IPS DF 6.9 (cell line): ENCODE data around the gene HIF3A.
"Not testable (repeated sequence)": the region's sequence is repeated elsewhere in the genome, so short reads cannot be mapped to it uniquely, and the experiment has no call there.

Source experiments
- DNase-seq: peaks from one replicate; pipeline ENCODE4 v3.0.0-alpha.2; 2013; ENCODE audit warnings: low read depth, low spot score
- H3K27ac ChIP-seq: one replicate; pipeline ENCODE4 v1.5.1; 2013; ENCODE audit warnings: low read length, control low read depth
- H3K27me3 ChIP-seq: 2 replicates; pipeline ENCODE4 v1.6.1; 2013; ENCODE audit warnings: mild to moderate bottlenecking, low read length; ENCODE audit not compliant: control insufficient read depth, insufficient read depth
- H3K36me3 ChIP-seq: 2 replicates; pipeline ENCODE4 v1.6.1; 2013; ENCODE audit warnings: low read length; ENCODE audit not compliant: control insufficient read depth, insufficient read depth
- H3K4me1 ChIP-seq: 2 replicates; pipeline ENCODE4 v1.6.1; 2013; ENCODE audit warnings: low read length; ENCODE audit not compliant: control insufficient read depth, insufficient read depth
- H3K4me3 ChIP-seq: 2 replicates; pipeline ENCODE4 v1.5.1; 2013; ENCODE audit warnings: mild to moderate bottlenecking, low read length
- H3K9me3 ChIP-seq: 2 replicates; pipeline ENCODE4 v1.6.1; 2013; ENCODE audit warnings: low read length, inconsistent platforms; ENCODE audit not compliant: control insufficient read depth, insufficient read depth
- WGBS: extraction: QIAGEN DNeasy Blood & Tissue Kit; methylation state at CpG from one replicate; pipeline ENCODE4 v1.1.7; 2013; ENCODE audit warnings: mixed read lengths, missing lambda C conversion rate; ENCODE audit not compliant: insufficient read length, insufficient coverage; 5-methylcytosine and 5-hydroxymethylcytosine counted together

The HIF3A gene

DNA sequence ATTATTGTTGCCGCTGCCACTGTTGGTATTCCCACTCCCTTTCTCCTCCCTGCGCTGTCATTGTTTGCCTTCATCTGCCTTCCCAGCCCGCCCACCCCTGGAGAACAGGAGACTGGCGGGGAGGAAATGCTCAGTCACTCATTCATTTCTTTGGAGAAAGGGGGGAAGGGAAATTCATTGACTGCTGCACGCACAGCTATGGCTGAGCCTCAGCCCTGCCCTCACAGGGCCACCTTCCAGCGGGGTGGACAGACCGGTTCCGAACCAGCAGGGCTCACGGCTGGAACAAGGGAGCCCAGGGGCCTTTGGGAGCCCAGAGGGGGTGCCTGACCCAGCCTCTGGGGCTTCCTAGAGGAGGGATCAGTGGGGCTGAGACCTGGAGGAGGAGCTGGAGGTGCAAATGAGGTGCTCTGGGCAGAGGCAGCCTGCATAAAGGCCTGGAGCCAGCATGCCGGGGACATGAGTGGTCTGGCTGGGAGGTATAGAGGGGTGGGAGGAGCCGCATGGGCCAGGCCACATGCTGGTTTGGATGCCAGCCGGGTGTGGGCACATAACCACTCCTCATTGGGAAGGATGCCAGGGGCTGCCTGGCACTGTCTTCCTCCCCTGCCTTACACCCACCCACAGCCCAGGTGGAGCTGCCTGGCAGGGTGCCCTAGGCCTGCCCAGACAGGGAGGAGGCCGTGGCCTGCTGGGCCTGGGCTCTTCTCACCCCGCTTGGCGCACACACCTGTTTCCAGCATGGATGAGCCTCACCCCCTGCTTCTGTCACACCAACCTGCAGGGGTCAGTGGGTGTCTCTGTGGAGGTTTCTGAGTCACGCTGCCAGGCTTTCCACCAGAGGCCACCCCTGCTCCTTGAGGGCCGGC is 76.9 kb downstream of the HIF3A start:
- H3K4me1 ChIP-seq: peaks cover 13% of the 10 kb centered on the region
- no peak overlapping the region for H3K27ac ChIP-seq
- no peaks in the 10 kb centered on the region for H3K9me3 ChIP-seq
- H3K36me3 ChIP-seq: peaks cover 11% of the 10 kb centered on the region
- no peak for DNase-seq
- H3K27me3 ChIP-seq: no peaks in the 10 kb centered on the region
- WGBS: no CpG with 5 or more reads among the region's 17 CpGs
- H3K4me3 ChIP-seq: no peak overlapping the region

GRCh38 chr19:46374536-46375475 is 78.0 kb downstream of the HIF3A start:
- Histone ChIP-seq H3K4me1 (peaks cover 13% of the 10 kb centered on the region), H3K27ac (no peak overlapping the region), H3K27me3 (no peaks in the 10 kb centered on the region), H3K4me3 (no peak overlapping the region), H3K36me3 (peaks cover 11% of the 10 kb centered on the region), H3K9me3 (no peaks in the 10 kb centered on the region)
- WGBS: no CpG with 5 or more reads among the region's 21 CpGs
- DNase-seq: no peak

DNA sequence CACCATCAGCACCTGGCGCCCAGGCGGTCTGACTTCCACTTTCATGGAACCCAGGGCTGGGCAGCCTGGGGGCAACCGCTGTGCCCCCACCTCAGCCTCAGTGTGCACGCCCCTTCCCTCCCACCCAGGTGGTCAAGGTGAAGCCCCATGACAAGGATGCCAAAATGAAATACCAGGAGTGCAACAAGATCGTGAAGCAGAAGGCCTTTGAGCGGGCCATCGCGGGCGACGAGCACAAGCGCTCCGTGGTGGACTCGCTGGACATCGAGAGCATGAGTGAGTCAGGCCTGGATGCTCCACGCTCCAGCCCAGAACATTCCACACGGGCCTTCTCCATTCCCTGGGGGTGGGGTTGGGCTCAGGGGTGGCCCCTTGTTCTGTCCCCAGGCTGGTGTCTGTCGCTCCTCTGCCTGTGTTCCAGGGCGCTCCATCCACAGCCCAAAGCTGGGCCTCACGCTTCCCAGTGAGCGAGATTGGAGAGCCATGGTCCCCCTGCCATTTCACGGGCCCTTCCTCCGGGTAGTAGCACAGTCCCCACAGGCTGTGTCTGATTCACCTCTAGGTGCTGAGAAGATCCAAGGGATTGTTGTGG is 78.7 kb downstream of the HIF3A start:
- Histone ChIP-seq H3K4me1 (peaks cover 13% of the 10 kb centered on the region), H3K36me3 (peaks cover 11% of the 10 kb centered on the region)
- WGBS: no CpG with 5 or more reads among the region's 22 CpGs
- not testable (repeated sequence) for H3K27ac ChIP-seq, H3K9me3 ChIP-seq, H3K4me3 ChIP-seq, H3K27me3 ChIP-seq, DNase-seq

DNA sequence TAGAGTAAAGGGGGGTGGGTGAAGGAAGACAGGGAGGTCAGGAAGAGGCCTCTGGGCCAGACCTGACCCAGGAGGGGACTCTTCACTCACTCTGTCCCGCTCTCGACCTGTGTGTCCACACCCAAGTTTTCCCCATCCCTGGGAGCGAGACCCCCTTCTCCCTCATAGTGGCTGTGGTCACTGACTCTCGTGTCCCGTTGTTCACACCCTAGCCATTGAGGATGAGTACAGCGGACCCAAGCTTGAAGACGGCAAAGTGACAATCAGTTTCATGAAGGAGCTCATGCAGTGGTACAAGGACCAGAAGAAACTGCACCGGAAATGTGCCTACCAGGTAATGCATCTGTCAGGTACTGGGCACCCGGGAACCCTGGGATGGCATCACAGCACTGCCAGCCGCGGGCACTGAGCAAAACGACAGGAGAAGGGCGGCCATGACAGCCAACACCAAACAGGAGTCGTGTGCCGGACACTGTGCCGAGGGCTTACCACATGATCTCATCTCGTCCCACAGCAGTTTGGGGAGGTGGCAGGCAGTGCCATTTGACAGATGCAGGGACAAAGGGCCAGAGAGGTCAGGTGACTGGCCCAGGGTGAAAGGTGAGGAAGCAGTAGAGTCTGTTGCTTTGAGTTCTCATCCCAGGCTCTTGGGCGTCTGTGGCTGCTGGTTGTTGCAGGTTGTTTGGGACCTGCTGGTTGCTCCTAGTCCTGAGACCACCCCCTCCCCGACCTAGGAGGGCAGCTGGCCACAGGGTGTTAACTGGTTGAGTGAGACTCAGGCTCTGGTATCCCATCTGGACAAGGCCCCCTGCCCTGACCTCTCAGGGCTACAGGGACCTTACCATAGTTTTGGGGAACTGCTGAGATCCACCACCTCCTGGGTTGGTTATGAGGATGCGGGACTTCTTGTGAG is 79.7 kb downstream of the HIF3A start:
- H3K36me3 ChIP-seq: peaks cover 11% of the 10 kb centered on the region
- WGBS: no CpG with 5 or more reads among the region's 20 CpGs
- no peaks in the 10 kb centered on the region for H3K27me3 ChIP-seq
- no peak overlapping the region for H3K27ac ChIP-seq
- DNase-seq: no peak
- H3K9me3 ChIP-seq: no peaks in the 10 kb centered on the region
- peaks cover 13% of the 10 kb centered on the region for H3K4me1 ChIP-seq
- H3K4me3 ChIP-seq: no peak overlapping the region

DNA sequence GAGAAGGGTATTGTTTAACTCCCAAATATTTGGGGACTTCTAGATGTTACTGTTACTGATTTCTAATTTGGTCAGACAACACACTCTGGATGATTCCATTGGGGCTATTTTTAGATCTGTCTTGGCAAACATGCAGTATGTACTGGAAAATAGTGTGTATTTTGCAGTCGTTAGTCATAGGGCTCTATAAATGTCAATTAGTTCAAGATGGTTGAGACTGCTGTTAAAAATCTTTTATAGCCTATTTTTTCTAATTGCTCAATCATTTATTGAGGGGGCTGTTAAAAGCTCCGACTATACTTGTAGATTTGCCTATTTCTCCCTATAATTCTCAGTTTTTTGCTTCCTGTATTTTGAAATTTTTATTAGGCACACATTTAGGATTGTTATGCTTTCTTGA is 81.4 kb downstream of the HIF3A start:
- Histone ChIP-seq H3K9me3 (no peaks in the 10 kb centered on the region), H3K27me3 (no peaks in the 10 kb centered on the region), H3K36me3 (peaks cover 11% of the 10 kb centered on the region), H3K4me1 (peaks cover 9% of the 10 kb centered on the region), H3K27ac (no peak overlapping the region), H3K4me3 (no peak overlapping the region)
- no CpG with 5 or more reads among the region's 2 CpGs for WGBS
- DNase-seq: no peak

DNA sequence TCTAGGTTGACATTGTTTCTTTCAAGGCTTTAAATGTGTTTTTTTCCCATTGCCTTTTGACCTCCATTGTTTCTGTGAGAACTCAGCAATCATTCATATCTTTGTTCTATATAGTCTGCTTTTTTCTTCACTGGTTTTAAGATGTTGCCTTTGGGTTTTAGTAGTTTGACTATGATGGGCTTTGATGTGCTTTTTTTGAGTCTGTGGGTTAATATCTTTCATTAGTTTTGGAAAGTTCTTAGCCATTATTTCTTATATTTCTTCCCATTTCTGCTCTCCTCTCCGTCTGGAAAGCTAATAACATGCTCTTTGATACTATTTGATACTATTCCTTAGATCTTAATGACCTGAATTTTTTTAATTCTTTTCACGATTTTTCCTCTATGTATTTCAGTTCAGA is 83.8 kb downstream of the HIF3A start:
- Histone ChIP-seq H3K27ac (no peak overlapping the region), H3K4me3 (no peak overlapping the region), H3K4me1 (no peaks in the 10 kb centered on the region), H3K36me3 (peaks cover 21% of the 10 kb centered on the region), H3K27me3 (no peaks in the 10 kb centered on the region), H3K9me3 (no peaks in the 10 kb centered on the region)
- DNase-seq: no peak
- no CpG with 5 or more reads among the region's 2 CpGs for WGBS

GRCh38 chr19:46381346-46381745 is 84.5 kb downstream of the HIF3A start:
- Histone ChIP-seq H3K4me3 (no peak overlapping the region), H3K36me3 (peaks cover 19% of the 10 kb centered on the region), H3K27me3 (no peaks in the 10 kb centered on the region), H3K27ac (no peak overlapping the region), H3K4me1 (no peaks in the 10 kb centered on the region), H3K9me3 (no peaks in the 10 kb centered on the region)
- WGBS: no CpG with 5 or more reads among the region's 2 CpGs
- no peak for DNase-seq

DNA sequence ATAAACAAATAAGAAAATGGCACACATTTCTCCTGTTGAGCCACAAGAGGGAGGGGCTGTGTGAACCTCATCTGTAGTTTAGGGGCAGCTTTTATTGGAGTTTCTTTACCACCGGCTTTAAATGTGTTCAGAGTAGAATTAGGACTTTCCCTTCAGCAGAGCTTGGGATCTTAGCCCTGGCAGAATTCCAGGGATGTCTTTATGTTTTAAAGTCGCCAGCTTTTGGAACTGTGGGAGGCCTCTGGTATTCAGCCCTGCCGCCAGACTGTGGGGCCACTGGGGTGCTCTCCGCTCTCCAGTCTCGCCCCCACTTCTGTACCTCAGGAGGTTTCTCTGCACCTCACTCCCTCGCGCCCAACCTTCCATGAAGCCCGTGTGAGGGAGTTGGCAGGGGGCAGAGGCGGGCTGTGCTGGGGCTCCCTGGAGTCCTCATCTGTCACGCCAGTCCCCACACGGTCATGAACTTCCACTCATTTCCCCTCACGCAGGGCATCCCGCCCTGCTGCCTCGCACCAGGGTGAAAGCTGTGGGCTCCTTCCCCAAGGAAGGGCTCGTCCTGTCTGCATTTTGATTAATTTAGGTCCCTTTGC is 85.0 kb downstream of the HIF3A start:
- H3K27me3 ChIP-seq: no peaks in the 10 kb centered on the region
- no peak for DNase-seq
- H3K4me3 ChIP-seq: no peak overlapping the region
- H3K4me1 ChIP-seq: no peaks in the 10 kb centered on the region
- H3K9me3 ChIP-seq: no peaks in the 10 kb centered on the region
- H3K36me3 ChIP-seq: peaks cover 16% of the 10 kb centered on the region
- no CpG with 5 or more reads among the region's 15 CpGs for WGBS
- no peak overlapping the region for H3K27ac ChIP-seq

DNA sequence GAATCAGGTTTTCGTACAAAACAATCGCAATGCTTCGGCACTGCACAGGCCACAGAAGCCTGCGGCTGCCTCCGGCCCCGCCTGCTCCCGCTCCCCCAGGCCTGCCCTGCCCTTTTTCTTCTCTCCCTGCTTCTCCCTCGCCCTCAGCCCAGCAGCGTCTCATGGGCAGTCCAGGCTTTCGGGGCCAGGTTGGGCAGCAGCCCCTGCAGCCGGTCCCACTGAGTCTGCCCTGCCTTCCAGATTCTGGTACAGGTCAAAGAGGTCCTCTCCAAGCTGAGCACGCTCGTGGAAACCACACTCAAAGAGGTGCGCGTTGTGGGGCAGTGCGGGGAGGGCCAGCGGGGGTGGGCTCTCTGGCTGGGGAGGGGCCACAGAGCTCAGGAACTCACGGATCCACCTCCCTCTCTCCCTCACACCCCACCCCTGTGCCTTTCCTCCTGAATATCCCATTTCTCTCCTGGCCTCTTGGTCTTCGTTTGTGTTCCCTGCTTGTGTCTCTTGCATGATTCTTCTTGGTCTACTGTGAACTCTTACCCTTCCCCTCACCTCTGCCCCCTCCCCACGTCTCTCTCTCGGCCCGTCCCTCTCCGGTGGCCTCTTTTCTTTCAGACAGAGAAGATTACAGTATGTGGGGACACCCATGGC is 86.5 kb downstream of the HIF3A start:
- Histone ChIP-seq H3K4me1 (no peaks in the 10 kb centered on the region), H3K36me3 (peaks cover 24% of the 10 kb centered on the region), H3K27ac (no peak overlapping the region), H3K27me3 (no peaks in the 10 kb centered on the region), H3K9me3 (no peaks in the 10 kb centered on the region), H3K4me3 (no peak overlapping the region)
- no peak for DNase-seq
- no CpG with 5 or more reads among the region's 23 CpGs for WGBS
